HepG2 (cell line): ENCODE data around the gene LILRB3. TPM values are rescaled to one million over a fixed set of nuclear protein-coding genes. Genes with fewer than 3 reads are reported as not detected.

ENCODE experiments used
- DBP ChIP-seq: sonication (generic); formaldehyde crosslinking; IDR thresholded peaks from 2 replicates; pipeline ENCODE4 v1.4.0; 2020; ENCODE audit warnings: missing genetic modification reagents; ENCODE audit errors: not compliant biosample characterization
- NPAS2 ChIP-seq: sonication (generic); formaldehyde crosslinking; IDR thresholded peaks from 2 replicates; pipeline ENCODE4 v1.8.0; 2022; ENCODE audit warnings: mild to moderate bottlenecking, missing genetic modification reagents, borderline replicate concordance
- REPIN1 ChIP-seq: sonication (generic); formaldehyde crosslinking; IDR thresholded peaks from 2 replicates; pipeline ENCODE4 v1.8.0; 2022; ENCODE audit warnings: missing genetic modification reagents, low read depth, mild to moderate bottlenecking, borderline replicate concordance
- TAF1 ChIP-seq: sonication (generic); formaldehyde crosslinking; IDR thresholded peaks from 2 replicates; pipeline ENCODE4 v1.4.0; 2020; ENCODE audit warnings: missing genetic modification reagents
- U2AF2 ChIP-seq: fragments of 200-400 bp; formaldehyde crosslinking; IDR thresholded peaks from 2 replicates; pipeline ENCODE4 v1.6.1; 2017; ENCODE audit warnings: low read depth, mild to moderate bottlenecking, low read length
- WIZ ChIP-seq: sonication (generic); formaldehyde crosslinking; IDR thresholded peaks from 2 replicates; pipeline ENCODE4 v1.5.1; 2020; ENCODE audit warnings: mild to moderate bottlenecking, missing genetic modification reagents
- ZBTB4 ChIP-seq: sonication (generic); formaldehyde crosslinking; IDR thresholded peaks from 2 replicates; pipeline ENCODE4 v1.4.0; 2020; ENCODE audit warnings: missing genetic modification reagents, mild to moderate bottlenecking, borderline replicate concordance
- ZNF138 ChIP-seq: sonication (generic); formaldehyde crosslinking; IDR thresholded peaks from 2 replicates; pipeline ENCODE4 v1.5.0; 2020; ENCODE audit warnings: mild to moderate bottlenecking, low read depth, missing genetic modification reagents
- ZNF224 ChIP-seq: sonication (generic); formaldehyde crosslinking; IDR thresholded peaks from 2 replicates; pipeline ENCODE4 v1.5.0; 2020; ENCODE audit warnings: mild to moderate bottlenecking, missing genetic modification reagents
- ZNF343 ChIP-seq: sonication (generic); formaldehyde crosslinking; IDR thresholded peaks from 2 replicates; pipeline ENCODE4 v1.4.0; 2020; ENCODE audit warnings: mild to moderate bottlenecking, missing genetic modification reagents
- ZNF451 ChIP-seq: sonication (generic); formaldehyde crosslinking; IDR thresholded peaks from 2 replicates; pipeline ENCODE4 v1.5.0; 2020; ENCODE audit warnings: mild to moderate bottlenecking, missing genetic modification reagents
- ZNF543 ChIP-seq: sonication (generic); formaldehyde crosslinking; IDR thresholded peaks from 2 replicates; pipeline ENCODE4 v1.4.0; 2020; ENCODE audit warnings: mild to moderate bottlenecking, missing genetic modification reagents
- ZNF563 ChIP-seq: sonication (generic); formaldehyde crosslinking; IDR thresholded peaks from 2 replicates; pipeline ENCODE4 v1.8.0; 2022; ENCODE audit warnings: mild to moderate bottlenecking, moderate library complexity, missing genetic modification reagents
- ZNF616 ChIP-seq: sonication (generic); formaldehyde crosslinking; IDR thresholded peaks from 2 replicates; pipeline ENCODE4 v1.5.0; 2020; ENCODE audit warnings: low read depth, mild to moderate bottlenecking, missing genetic modification reagents
- ZNF720 ChIP-seq: sonication (generic); formaldehyde crosslinking; IDR thresholded peaks from 2 replicates; pipeline ENCODE4 v1.4.0; 2020; ENCODE audit warnings: missing genetic modification reagents
- ZSCAN20 ChIP-seq: sonication (generic); formaldehyde crosslinking; IDR thresholded peaks from 2 replicates; pipeline ENCODE4 v1.4.0; 2020; ENCODE audit warnings: missing genetic modification reagents, mild to moderate bottlenecking, borderline replicate concordance
- ZSCAN22 ChIP-seq: sonication (generic); formaldehyde crosslinking; IDR thresholded peaks from 2 replicates; pipeline ENCODE4 v1.4.0; 2020; ENCODE audit warnings: mild to moderate bottlenecking, missing genetic modification reagents
- polyA plus RNA-seq, 8 experiments: library from polyadenylated mRNA; depleted of rRNA in 3 of 8; stranded (reverse) in 7 of 8; unstranded in 1 of 8; fragments of >200 nt; fragmentation: Illumina TruSeq in 4 of 8; extraction: Trizol in 4 of 8; gene quantifications; 2 replicates each; pipeline versions ENCODE4 v1.2.1 to v1.2.3, GENCODE V29; 2011 to 2016; ENCODE audit warnings: low read depth in 4 of 8, missing spikeins in 1 of 8, mixed read lengths in 1 of 8; ENCODE audit not compliant: insufficient read depth in 1 of 8
- total RNA-seq, 5 experiments: library from RNA; depleted of rRNA; stranded (reverse); fragments of >200 nt; fragmentation: Illumina TruSeq; extraction: Trizol; gene quantifications; 2 replicates each; pipeline ENCODE4 v1.2.3, GENCODE V29; 2016; ENCODE audit warnings: low read depth in 1 of 5
- TF ChIP-seq, protein P1 (sequence below): IDR thresholded peaks from 2 replicates; pipeline ENCODE4 v1.6.1; 2016; ENCODE audit warnings: missing compliant biosample characterization, missing genetic modification reagents, borderline replicate concordance
- TF ChIP-seq, protein P2 (sequence below): sonication (generic); formaldehyde crosslinking; IDR thresholded peaks from 2 replicates; pipeline ENCODE4 v1.4.0; 2020; ENCODE audit warnings: missing genetic modification reagents, borderline replicate concordance
- TF ChIP-seq, protein P3 (sequence below): sonication (generic); formaldehyde crosslinking; IDR thresholded peaks from 2 replicates; pipeline ENCODE4 v1.4.0; 2020; ENCODE audit warnings: missing genetic modification reagents

The LILRB3 gene
- total and polyA plus RNA-seq, 2 of the 13 experiments (the other 11 are each of a cell fraction or from before 2014, with no cell fraction given), result 0.22 TPM; not detected in 1

- no peak for TF ChIP-seq ZBTB4 (CRISPR knock-in tag)
- TF ChIP-seq, protein P1, sequence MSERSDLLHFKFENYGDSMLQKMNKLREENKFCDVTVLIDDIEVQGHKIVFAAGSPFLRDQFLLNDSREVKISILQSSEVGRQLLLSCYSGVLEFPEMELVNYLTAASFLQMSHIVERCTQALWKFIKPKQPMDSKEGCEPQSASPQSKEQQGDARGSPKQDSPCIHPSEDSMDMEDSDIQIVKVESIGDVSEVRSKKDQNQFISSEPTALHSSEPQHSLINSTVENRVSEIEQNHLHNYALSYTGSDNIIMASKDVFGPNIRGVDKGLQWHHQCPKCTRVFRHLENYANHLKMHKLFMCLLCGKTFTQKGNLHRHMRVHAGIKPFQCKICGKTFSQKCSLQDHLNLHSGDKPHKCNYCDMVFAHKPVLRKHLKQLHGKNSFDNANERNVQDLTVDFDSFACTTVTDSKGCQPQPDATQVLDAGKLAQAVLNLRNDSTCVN (CRISPR knock-in tag), result no peak
- TF ChIP-seq, protein P2, sequence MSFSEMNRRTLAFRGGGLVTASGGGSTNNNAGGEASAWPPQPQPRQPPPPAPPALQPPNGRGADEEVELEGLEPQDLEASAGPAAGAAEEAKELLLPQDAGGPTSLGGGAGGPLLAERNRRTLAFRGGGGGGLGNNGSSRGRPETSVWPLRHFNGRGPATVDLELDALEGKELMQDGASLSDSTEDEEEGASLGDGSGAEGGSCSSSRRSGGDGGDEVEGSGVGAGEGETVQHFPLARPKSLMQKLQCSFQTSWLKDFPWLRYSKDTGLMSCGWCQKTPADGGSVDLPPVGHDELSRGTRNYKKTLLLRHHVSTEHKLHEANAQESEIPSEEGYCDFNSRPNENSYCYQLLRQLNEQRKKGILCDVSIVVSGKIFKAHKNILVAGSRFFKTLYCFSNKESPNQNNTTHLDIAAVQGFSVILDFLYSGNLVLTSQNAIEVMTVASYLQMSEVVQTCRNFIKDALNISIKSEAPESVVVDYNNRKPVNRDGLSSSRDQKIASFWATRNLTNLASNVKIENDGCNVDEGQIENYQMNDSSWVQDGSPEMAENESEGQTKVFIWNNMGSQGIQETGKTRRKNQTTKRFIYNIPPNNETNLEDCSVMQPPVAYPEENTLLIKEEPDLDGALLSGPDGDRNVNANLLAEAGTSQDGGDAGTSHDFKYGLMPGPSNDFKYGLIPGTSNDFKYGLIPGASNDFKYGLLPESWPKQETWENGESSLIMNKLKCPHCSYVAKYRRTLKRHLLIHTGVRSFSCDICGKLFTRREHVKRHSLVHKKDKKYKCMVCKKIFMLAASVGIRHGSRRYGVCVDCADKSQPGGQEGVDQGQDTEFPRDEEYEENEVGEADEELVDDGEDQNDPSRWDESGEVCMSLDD (CRISPR knock-in tag), result 0 out of 2 replicates have a peak, but pooled peaks have one; percentile 25
- no peak for TF ChIP-seq DBP (CRISPR knock-in tag)
- 0 out of 2 replicates have a peak, but pooled peaks have one; percentile 48 for TF ChIP-seq ZNF616 (CRISPR knock-in tag)
- peak; percentile 77; the same call in 1 of the 2 replicates for TF ChIP-seq ZSCAN20 (CRISPR knock-in tag)
- TF ChIP-seq ZNF563 (CRISPR knock-in tag), result peak; percentile 63
- TF ChIP-seq U2AF2, result no peak
- TF ChIP-seq ZSCAN22 (CRISPR knock-in tag), result 0 out of 2 replicates have a peak, but pooled peaks have one; percentile 60
- TF ChIP-seq ZNF543 (CRISPR knock-in tag), result peak; percentile 82; the same call in 1 of the 2 replicates
- no peak for TF ChIP-seq ZNF138 (CRISPR knock-in tag)
- TF ChIP-seq ZNF224 (CRISPR knock-in tag), result no peak
- peak; percentile 57; the same call in 1 of the 2 replicates for TF ChIP-seq TAF1 (CRISPR knock-in tag)
- TF ChIP-seq ZNF451 (CRISPR knock-in tag), result peak; percentile 79; the same call in 1 of the 2 replicates
- TF ChIP-seq WIZ (CRISPR knock-in tag), result no peak
- TF ChIP-seq ZNF720, result no peak
- no peak for TF ChIP-seq NPAS2 (CRISPR knock-in tag)
- TF ChIP-seq, protein P3, sequence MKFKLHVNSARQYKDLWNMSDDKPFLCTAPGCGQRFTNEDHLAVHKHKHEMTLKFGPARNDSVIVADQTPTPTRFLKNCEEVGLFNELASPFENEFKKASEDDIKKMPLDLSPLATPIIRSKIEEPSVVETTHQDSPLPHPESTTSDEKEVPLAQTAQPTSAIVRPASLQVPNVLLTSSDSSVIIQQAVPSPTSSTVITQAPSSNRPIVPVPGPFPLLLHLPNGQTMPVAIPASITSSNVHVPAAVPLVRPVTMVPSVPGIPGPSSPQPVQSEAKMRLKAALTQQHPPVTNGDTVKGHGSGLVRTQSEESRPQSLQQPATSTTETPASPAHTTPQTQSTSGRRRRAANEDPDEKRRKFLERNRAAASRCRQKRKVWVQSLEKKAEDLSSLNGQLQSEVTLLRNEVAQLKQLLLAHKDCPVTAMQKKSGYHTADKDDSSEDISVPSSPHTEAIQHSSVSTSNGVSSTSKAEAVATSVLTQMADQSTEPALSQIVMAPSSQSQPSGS (CRISPR knock-in tag), result no peak
- TF ChIP-seq REPIN1 (CRISPR knock-in tag), result no peak; the same call in 1 of the 2 replicates
- no peak for TF ChIP-seq ZNF343 (CRISPR knock-in tag)
Measured at GRCh38 chr19:54189145-54189734, 33.6 kb downstream of the LILRB3 start, which contains the start of gene MBOAT7 (continued).
